WI38 (cell line): ENCODE data around the gene RBSN.

ENCODE experiments used
- H3K4me3 ChIP-seq: 2 replicates; pipeline ENCODE4 v1.5.1; 2011; ENCODE audit warnings: low read depth, mild to moderate bottlenecking, control low read depth, low read length
- CTCF ChIP-seq: IDR thresholded peaks from 2 replicates; pipeline ENCODE4 v1.5.1; 2012; ENCODE audit warnings: low read depth, mild to moderate bottlenecking, control low read depth, low read length

The RBSN gene

GRCh38 chr3:15117011-15117410 is 18.1 kb upstream of the RBSN start:
- H3K4me3 ChIP-seq = no peak overlapping the region
- no peak for TF ChIP-seq CTCF

GRCh38 chr3:15116032-15116669 is 17.2 kb upstream of the RBSN start:
- no peak for TF ChIP-seq CTCF
- no peak overlapping the region for H3K4me3 ChIP-seq

- H3K4me3 ChIP-seq = no peak overlapping the region
- no peak for TF ChIP-seq CTCF
Observed at GRCh38 chr3:15114466-15115358, 15.8 kb upstream of the RBSN start.

- no peak overlapping the region for H3K4me3 ChIP-seq
Observed at GRCh38 chr3:15113884-15114283, 14.9 kb upstream of the RBSN start.

GRCh38 chr3:15113471-15113870 is 14.5 kb upstream of the RBSN start:
- no peak for TF ChIP-seq CTCF
- H3K4me3 ChIP-seq = no peak overlapping the region

More at GRCh38 chr3:15113884-15114283, 14.9 kb upstream of the RBSN start:
- TF ChIP-seq CTCF = no peak

GRCh38 chr3:15112011-15112410 is 13.1 kb upstream of the RBSN start:
- no peak for TF ChIP-seq CTCF
- no peak overlapping the region for H3K4me3 ChIP-seq

GRCh38 chr3:15110206-15110605 is 11.3 kb upstream of the RBSN start:
- TF ChIP-seq CTCF = no peak

More at GRCh38 chr3:15110206-15110605, 11.3 kb upstream of the RBSN start:
- no peak overlapping the region for H3K4me3 ChIP-seq
